HEK293 (cell line): ENCODE results near the gene DNAJB11.

Source experiments
- CTCF ChIA-PET: fragments of 350-600 bp; formaldehyde crosslinking; extraction: SDS; loops from one replicate; lab custom pipeline; 2021; ENCODE audit warnings: antibody characterized with exemption; lab: Yijun Ruan, JAX
- POLR2A ChIA-PET: fragments of 300-600 bp; formaldehyde crosslinking; extraction: SDS; loops from one replicate; lab custom pipeline; 2020; ENCODE audit warnings: antibody characterized with exemption, inconsistent platforms; lab: Yijun Ruan, JAX
- H3K27ac ChIP-seq: fragments of 200-500 bp; sonication (Bioruptor generic); 2 replicates; pipeline ENCODE4 v1.5.1; 2014; ENCODE audit warnings: low read depth, low read length, control low read depth, inconsistent platforms; ENCODE audit errors: extremely low read depth
- H3K36me3 ChIP-seq, 2 experiments: fragments of 200-500 bp in 1 of 2; sonication (Bioruptor generic) in 1 of 2; 1 replicate in 1 of 2; 2 replicates in 1 of 2; pipeline ENCODE4 v1.5.1; 2014 to 2017; ENCODE audit warnings: inconsistent platforms in 2 of 2, low read length in 2 of 2; ENCODE audit not compliant: control insufficient read depth in 2 of 2, insufficient read depth in 1 of 2
- H3K4me1 ChIP-seq: fragments of 200-500 bp; sonication (Bioruptor generic); 2 replicates; pipeline ENCODE4 v1.5.1; 2014; ENCODE audit warnings: mild to moderate bottlenecking, low read length, inconsistent platforms; ENCODE audit not compliant: control insufficient read depth, insufficient read depth
- H3K4me3 ChIP-seq: 2 replicates; pipeline ENCODE4 v1.5.1; 2011; ENCODE audit warnings: low read depth, mild to moderate bottlenecking, control low read depth, low read length, moderate library complexity
- H3K9me3 ChIP-seq: fragments of 200-500 bp; sonication (Bioruptor generic); 2 replicates; pipeline ENCODE4 v1.5.1; 2014; ENCODE audit warnings: low read depth, low read length, inconsistent platforms; ENCODE audit not compliant: control insufficient read depth, insufficient read depth
- EGR2 ChIP-seq: fragments of 450-650 bp; formaldehyde crosslinking; IDR thresholded peaks from 2 replicates; pipeline ENCODE4 v1.5.1; 2016; ENCODE audit warnings: low read depth, missing biosample characterization, missing genetic modification characterization
- OVOL3 ChIP-seq: fragments of 450-650 bp; formaldehyde crosslinking; IDR thresholded peaks from 2 replicates; pipeline ENCODE4 v1.5.1; 2016; ENCODE audit warnings: missing biosample characterization, missing genetic modification characterization
- SALL2 ChIP-seq: fragments of 450-650 bp; formaldehyde crosslinking; IDR thresholded peaks from 2 replicates; pipeline ENCODE4 v1.5.0; 2017; ENCODE audit warnings: missing biosample characterization, mild to moderate bottlenecking, missing genetic modification characterization, borderline replicate concordance
- ZBTB8A ChIP-seq: fragments of 450-650 bp; formaldehyde crosslinking; IDR thresholded peaks from 2 replicates; pipeline ENCODE4 v1.5.1; 2016; ENCODE audit warnings: missing biosample characterization, missing genetic modification characterization
- ZNF266 ChIP-seq: fragments of 450-650 bp; formaldehyde crosslinking; IDR thresholded peaks from 2 replicates; pipeline ENCODE4 v1.5.1; 2016; ENCODE audit warnings: missing biosample characterization, missing genetic modification characterization, low read depth
- ZNF324 ChIP-seq: fragments of 450-650 bp; formaldehyde crosslinking; IDR thresholded peaks from 2 replicates; pipeline ENCODE4 v1.5.1; 2016; ENCODE audit warnings: missing biosample characterization, missing genetic modification characterization
- ZNF76 ChIP-seq: fragments of 450-650 bp; formaldehyde crosslinking; IDR thresholded peaks from 2 replicates; pipeline ENCODE4; 2016; ENCODE audit warnings: low read depth, missing biosample characterization, missing genetic modification characterization, borderline replicate concordance
- TF ChIP-seq, protein P1 (sequence below): fragments of 450-650 bp; formaldehyde crosslinking; IDR thresholded peaks from 2 replicates; pipeline ENCODE4 v1.5.1; 2016; ENCODE audit warnings: missing biosample characterization, missing genetic modification characterization
- TF ChIP-seq, protein P2 (sequence below): fragments of 450-650 bp; formaldehyde crosslinking; IDR thresholded peaks from 2 replicates; pipeline ENCODE4 v1.5.1; 2017; ENCODE audit warnings: missing biosample characterization, missing genetic modification characterization
- TF ChIP-seq, protein P3 (sequence below): fragments of 450-650 bp; formaldehyde crosslinking; IDR thresholded peaks from 2 replicates; pipeline ENCODE4 v1.5.1; 2016; ENCODE audit warnings: missing biosample characterization, missing genetic modification characterization, borderline replicate concordance
- TF ChIP-seq, protein P4 (sequence below): fragments of 450-650 bp; formaldehyde crosslinking; IDR thresholded peaks from 2 replicates; pipeline ENCODE4 v1.5.1; 2016; ENCODE audit warnings: missing biosample characterization, missing genetic modification characterization

The DNAJB11 gene

DNA sequence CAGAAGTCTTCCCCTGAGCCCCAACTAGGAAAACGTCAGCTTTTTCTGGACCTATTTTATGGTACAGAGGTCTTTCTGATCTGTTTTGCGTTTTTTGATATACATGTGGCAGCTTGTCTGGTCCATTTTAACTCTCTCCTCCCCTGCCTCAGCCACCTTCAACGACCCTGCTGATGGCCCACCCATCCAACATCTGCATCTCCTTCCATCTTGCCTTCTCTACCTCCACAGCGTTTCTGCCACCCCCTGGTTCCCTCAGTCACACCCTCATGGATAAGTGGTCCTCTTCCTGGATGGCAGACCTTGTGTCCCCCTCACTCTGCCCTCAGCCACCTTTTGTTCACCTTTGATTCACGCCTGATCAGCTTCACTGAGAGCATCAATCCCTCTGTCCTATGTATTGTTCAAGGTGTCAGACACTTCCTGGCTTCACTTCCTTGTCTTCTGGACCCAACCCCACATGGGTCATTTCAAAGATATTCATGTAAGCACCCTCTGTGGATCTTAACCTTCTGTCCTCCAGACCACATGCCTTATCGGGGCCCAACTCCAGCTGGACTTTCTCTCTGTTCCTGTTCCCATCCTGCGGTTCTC lies 55.8 kb downstream of the DNAJB11 start:
- TF ChIP-seq, protein P1, sequence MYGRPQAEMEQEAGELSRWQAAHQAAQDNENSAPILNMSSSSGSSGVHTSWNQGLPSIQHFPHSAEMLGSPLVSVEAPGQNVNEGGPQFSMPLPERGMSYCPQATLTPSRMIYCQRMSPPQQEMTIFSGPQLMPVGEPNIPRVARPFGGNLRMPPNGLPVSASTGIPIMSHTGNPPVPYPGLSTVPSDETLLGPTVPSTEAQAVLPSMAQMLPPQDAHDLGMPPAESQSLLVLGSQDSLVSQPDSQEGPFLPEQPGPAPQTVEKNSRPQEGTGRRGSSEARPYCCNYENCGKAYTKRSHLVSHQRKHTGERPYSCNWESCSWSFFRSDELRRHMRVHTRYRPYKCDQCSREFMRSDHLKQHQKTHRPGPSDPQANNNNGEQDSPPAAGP: no peak
- TF ChIP-seq OVOL3 (tag by site-specific recombination) (no peak), ZBTB8A (tag by site-specific recombination) (no peak), ZNF324 (tag by site-specific recombination) (no peak)
- TF ChIP-seq, protein P2, sequence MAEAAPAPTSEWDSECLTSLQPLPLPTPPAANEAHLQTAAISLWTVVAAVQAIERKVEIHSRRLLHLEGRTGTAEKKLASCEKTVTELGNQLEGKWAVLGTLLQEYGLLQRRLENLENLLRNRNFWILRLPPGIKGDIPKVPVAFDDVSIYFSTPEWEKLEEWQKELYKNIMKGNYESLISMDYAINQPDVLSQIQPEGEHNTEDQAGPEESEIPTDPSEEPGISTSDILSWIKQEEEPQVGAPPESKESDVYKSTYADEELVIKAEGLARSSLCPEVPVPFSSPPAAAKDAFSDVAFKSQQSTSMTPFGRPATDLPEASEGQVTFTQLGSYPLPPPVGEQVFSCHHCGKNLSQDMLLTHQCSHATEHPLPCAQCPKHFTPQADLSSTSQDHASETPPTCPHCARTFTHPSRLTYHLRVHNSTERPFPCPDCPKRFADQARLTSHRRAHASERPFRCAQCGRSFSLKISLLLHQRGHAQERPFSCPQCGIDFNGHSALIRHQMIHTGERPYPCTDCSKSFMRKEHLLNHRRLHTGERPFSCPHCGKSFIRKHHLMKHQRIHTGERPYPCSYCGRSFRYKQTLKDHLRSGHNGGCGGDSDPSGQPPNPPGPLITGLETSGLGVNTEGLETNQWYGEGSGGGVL: no peak
- ChIA-PET POLR2A (no interaction called here), CTCF (interaction anchor here (1.0 to 2.9 kb wide), 2 partner anchors 9 to 11 kb away, joined by 3 to 12 read pairs; no protein-coding TSS in a partner anchor)
- Histone ChIP-seq H3K27ac (no peak overlapping the region), H3K9me3 (no peaks in the 10 kb centered on the region), H3K36me3 (no peaks in the 10 kb centered on the region), H3K4me3 (no peak overlapping the region), H3K4me1 (no peaks in the 10 kb centered on the region)

DNA sequence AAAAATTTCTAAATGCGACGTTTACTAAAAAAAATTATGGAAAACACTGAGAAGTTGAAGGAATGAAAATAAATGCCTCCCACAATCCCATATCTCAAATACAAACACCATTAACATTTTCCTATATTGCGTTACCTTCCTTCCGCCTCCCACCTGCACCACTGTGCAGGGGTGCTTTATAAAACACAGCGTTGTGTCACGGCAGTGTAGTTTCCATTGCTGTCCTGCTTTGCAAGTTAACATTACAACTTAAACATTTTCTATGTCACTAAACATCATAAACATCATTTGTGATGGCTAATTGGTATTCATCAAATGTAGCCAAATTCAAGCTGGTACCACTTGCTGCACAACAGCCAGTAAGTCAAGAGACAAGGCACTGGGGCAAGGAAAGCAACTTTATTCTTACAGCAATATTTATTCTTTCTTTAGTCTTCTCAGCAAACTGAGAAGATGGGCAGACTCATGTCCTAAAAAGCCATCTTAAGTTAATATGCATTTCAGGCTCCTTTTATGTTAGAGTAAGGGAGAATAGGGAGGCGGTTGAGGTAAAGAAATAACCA lies 57.4 kb downstream of the DNAJB11 start:
- Histone ChIP-seq H3K27ac (no peak overlapping the region), H3K4me3 (no peak overlapping the region), H3K4me1 (no peaks in the 10 kb centered on the region), H3K9me3 (no peaks in the 10 kb centered on the region), H3K36me3 (no peaks in the 10 kb centered on the region)
- CTCF ChIA-PET: no interaction called here
- TF ChIP-seq, protein P3, sequence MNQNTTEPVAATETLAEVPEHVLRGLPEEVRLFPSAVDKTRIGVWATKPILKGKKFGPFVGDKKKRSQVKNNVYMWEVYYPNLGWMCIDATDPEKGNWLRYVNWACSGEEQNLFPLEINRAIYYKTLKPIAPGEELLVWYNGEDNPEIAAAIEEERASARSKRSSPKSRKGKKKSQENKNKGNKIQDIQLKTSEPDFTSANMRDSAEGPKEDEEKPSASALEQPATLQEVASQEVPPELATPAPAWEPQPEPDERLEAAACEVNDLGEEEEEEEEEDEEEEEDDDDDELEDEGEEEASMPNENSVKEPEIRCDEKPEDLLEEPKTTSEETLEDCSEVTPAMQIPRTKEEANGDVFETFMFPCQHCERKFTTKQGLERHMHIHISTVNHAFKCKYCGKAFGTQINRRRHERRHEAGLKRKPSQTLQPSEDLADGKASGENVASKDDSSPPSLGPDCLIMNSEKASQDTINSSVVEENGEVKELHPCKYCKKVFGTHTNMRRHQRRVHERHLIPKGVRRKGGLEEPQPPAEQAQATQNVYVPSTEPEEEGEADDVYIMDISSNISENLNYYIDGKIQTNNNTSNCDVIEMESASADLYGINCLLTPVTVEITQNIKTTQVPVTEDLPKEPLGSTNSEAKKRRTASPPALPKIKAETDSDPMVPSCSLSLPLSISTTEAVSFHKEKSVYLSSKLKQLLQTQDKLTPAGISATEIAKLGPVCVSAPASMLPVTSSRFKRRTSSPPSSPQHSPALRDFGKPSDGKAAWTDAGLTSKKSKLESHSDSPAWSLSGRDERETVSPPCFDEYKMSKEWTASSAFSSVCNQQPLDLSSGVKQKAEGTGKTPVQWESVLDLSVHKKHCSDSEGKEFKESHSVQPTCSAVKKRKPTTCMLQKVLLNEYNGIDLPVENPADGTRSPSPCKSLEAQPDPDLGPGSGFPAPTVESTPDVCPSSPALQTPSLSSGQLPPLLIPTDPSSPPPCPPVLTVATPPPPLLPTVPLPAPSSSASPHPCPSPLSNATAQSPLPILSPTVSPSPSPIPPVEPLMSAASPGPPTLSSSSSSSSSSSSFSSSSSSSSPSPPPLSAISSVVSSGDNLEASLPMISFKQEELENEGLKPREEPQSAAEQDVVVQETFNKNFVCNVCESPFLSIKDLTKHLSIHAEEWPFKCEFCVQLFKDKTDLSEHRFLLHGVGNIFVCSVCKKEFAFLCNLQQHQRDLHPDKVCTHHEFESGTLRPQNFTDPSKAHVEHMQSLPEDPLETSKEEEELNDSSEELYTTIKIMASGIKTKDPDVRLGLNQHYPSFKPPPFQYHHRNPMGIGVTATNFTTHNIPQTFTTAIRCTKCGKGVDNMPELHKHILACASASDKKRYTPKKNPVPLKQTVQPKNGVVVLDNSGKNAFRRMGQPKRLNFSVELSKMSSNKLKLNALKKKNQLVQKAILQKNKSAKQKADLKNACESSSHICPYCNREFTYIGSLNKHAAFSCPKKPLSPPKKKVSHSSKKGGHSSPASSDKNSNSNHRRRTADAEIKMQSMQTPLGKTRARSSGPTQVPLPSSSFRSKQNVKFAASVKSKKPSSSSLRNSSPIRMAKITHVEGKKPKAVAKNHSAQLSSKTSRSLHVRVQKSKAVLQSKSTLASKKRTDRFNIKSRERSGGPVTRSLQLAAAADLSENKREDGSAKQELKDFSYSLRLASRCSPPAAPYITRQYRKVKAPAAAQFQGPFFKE (tag by site-specific recombination): no peak
- TF ChIP-seq, protein P4, sequence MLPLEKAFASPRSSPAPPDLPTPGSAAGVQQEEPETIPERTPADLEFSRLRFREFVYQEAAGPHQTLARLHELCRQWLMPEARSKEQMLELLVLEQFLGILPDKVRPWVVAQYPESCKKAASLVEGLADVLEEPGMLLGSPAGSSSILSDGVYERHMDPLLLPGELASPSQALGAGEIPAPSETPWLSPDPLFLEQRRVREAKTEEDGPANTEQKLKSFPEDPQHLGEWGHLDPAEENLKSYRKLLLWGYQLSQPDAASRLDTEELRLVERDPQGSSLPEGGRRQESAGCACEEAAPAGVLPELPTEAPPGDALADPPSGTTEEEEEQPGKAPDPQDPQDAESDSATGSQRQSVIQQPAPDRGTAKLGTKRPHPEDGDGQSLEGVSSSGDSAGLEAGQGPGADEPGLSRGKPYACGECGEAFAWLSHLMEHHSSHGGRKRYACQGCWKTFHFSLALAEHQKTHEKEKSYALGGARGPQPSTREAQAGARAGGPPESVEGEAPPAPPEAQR (tag by site-specific recombination): no peak
- TF ChIP-seq ZNF76 (no peak), SALL2 (tag by site-specific recombination) (no peak), ZNF266 (tag by site-specific recombination) (no peak), EGR2 (tag by site-specific recombination) (no peak)
- POLR2A ChIA-PET: no interaction called here
